DND-41 (cell line): ENCODE measurements around the gene TSKS.
"Not testable (repeated sequence)": the region's sequence is repeated elsewhere in the genome, so short reads cannot be mapped to it uniquely, and the experiment has no call there.

ENCODE experiments used
- EZH2 ChIP-seq: IDR thresholded peaks from 3 replicates; pipeline ENCODE4 v1.6.1; 2012; ENCODE audit warnings: borderline replicate concordance, low read depth, mild to moderate bottlenecking, moderate library complexity, low read length, inconsistent platforms; ENCODE audit not compliant: severe bottlenecking
- TF ChIP-seq, protein P1 (sequence below): IDR thresholded peaks from 2 replicates; pipeline ENCODE4 v1.5.1; 2012; ENCODE audit warnings: borderline replicate concordance, low read length, moderate library complexity, mild to moderate bottlenecking; ENCODE audit not compliant: poor library complexity, severe bottlenecking; ENCODE audit errors: extremely low read depth

GRCh38 chr19:49719420-49719819, 43.7 kb downstream of the TSKS start:
- TF ChIP-seq, protein P1, sequence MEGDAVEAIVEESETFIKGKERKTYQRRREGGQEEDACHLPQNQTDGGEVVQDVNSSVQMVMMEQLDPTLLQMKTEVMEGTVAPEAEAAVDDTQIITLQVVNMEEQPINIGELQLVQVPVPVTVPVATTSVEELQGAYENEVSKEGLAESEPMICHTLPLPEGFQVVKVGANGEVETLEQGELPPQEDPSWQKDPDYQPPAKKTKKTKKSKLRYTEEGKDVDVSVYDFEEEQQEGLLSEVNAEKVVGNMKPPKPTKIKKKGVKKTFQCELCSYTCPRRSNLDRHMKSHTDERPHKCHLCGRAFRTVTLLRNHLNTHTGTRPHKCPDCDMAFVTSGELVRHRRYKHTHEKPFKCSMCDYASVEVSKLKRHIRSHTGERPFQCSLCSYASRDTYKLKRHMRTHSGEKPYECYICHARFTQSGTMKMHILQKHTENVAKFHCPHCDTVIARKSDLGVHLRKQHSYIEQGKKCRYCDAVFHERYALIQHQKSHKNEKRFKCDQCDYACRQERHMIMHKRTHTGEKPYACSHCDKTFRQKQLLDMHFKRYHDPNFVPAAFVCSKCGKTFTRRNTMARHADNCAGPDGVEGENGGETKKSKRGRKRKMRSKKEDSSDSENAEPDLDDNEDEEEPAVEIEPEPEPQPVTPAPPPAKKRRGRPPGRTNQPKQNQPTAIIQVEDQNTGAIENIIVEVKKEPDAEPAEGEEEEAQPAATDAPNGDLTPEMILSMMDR = not testable (repeated sequence)
- TF ChIP-seq EZH2 = not testable (repeated sequence)
